Right ventricle myocardium superior (tissue), 1 donor: ENCODE results near the gene HOTAIR. TPM values are rescaled to one million over a fixed set of nuclear protein-coding genes. Genes with fewer than 3 reads are reported as not detected.
A peak's percentile ranks its signal among the peaks of the same experiment; 100 is the strongest.

Source experiments
- ATAC-seq: fragments of 200-7000 bp; cut with Tn5 transposase; one replicate; pipeline ENCODE4 v1.9.1; 2020; ENCODE audit warnings: mild to moderate bottlenecking; ENCODE audit not compliant: poor library complexity
- DNase-seq: peaks from one replicate; pipeline ENCODE4 v3.0.0-alpha.2; 2020
- intact Hi-C: fragments of 100-400 bp; cut with DNase I; formaldehyde crosslinking; loops from one replicate; pipeline ENCODE4 v1.11.2; 2022
- total RNA-seq: library from RNA; stranded (reverse); fragmentation: NEBNext Ultra II Directional; extraction: Animal tissue kit (Norgen Biotek cat#: 25700); gene quantifications from one replicate; pipeline ENCODE4 v1.2.1, GENCODE V29; 2021
- donor health status: DM: no; HTN: yes; CAD: no; lungs with severe emphysema.

Gene HOTAIR
- total RNA-seq, 1 donor from 2014 or later, result not detected

DNA sequence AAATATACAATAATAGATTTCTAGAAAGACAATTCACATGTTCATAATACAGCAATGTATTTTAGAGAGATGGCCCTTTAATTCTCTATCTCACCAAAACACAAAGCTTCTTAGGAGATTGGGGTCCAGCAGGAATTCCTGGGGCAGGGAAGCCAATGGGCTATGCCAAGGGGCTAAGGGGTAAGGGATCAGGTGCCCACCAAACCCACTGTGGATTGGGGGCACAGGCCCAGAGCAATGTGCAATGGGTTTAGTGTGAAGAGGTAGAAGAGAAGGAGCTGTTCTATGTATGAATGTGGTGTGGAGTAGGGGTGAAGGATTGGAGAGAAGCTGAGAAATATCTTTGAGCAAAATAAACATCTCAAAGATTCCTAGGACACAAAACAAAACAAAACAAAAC lies 33.6 kb downstream of the HOTAIR start:
- intact Hi-C loops, result no loop called here
- ATAC-seq (no peak), DNase-seq (no peak)

GRCh38 chr12:53940443-53941014 lies 34.2 kb downstream of the HOTAIR start:
- intact Hi-C loops, result no loop called here
- no peak for DNase-seq
- no peak for ATAC-seq

DNA sequence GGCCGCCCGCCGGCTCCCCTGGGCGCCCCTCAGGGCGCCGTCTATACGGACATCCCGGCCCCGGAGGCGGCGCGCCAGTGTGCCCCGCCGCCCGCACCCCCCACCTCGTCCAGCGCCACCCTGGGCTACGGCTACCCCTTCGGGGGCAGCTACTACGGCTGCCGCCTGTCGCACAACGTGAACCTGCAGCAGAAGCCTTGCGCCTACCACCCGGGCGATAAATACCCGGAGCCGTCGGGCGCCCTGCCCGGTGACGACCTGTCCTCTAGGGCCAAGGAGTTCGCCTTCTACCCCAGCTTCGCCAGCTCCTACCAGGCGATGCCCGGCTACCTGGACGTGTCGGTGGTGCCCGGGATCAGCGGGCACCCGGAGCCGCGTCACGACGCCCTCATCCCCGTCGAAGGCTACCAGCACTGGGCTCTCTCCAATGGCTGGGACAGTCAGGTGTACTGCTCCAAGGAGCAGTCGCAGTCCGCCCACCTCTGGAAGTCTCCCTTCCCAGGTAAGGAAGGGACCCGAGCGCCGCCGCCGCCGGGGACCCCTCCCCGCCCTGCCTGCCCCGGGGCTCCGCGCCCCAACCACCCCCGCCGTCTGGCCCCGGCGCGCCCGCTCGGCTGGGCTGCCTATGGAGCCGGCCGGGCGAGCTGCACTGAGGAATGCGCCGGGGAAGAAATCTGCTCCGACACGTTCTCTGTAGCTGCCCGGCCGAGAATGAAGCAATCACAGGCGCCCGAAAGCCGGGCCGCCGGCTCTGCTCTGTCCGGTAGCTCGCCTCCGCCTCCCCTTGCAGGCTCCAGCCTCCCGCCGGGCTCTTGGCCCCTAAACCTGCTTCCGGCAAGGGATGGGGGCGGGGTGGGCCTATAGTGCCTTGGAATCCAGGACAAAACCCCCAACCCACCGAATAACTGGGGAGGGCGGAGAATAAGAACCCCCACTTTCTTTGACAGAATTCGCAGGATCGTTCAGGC lies 35.3 kb downstream of the HOTAIR start:
- DNase-seq (no peak), ATAC-seq (no peak)
- intact Hi-C loops, result no loop called here

DNA sequence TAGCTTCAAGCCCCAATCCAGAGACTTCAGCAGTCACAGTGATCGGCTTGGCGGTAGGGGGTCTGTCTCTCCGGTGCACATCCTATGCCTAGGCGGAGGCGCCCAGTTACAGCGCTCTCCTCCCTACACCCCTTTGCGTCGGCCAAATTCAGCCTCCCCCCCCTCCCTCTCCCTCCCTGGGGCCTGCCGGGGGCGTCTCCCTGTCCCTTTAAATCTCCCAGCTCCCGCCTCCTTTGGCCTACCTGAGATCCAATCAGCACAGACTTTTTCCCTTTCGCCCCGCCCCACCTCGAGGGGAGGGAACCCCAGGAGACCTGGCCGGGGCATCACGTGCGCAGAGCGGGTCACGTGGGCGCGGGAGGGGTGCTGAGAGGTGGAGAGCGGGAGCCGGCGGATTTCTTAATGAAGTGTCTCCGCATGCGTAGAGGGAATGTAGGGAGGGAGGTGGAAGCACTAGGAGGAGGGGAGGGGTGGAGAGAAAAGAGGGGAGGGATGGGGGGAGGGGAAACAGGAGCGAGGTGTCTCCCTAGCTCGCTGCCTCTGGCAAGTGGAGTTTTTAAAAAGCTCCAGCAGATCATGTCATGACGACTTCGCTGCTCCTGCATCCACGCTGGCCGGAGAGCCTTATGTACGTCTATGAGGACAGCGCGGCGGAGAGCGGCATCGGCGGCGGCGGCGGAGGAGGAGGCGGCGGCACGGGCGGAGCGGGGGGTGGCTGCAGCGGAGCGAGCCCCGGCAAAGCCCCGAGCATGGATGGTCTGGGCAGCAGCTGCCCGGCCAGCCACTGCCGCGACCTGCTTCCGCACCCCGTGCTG lies 36.2 kb downstream of the HOTAIR start, which contains the start of gene HOXC13:
HOXC13 (plus strand) TSS at position 506 of the 815 bp plus-strand sequence; CDS start at position 582, 76 bp downstream.
- no peak for DNase-seq
- intact Hi-C loops, result no loop called here
- peak; percentile 15 for ATAC-seq

DNA sequence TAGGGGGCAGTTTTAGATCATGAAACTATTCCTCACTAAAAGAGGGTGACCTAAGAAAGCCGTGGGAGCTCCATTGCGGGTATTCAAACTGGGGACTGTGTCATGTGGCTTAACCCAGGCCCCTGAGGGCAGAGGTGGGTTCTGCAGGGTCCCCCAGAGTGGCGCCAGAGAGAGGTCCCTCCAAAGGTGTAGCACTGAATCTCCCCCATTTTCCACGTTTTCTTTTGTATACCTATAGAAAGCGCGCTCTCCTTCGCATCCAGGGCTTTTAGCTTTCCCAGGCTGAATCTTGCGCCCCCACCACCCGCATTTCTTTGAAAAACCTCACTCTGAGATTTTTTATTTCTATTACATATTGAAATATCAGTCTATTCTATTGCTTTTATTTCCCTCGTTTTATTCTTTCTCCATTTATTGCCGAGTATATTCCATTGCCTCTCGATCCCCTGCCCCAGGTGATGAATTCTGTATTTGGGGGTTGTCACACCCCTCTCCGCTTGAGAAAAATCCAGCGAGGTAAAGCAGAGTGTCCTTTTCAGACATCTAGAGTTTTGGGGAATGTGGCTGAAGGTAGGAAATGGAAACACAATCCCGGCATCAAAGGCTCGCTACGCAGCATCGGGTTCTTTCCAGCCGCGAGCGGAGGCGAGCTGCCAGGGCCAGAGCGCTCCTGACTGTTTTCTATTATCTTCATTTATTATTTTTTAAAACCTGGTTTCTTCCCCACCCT lies 37.0 kb downstream of the HOTAIR start:
- intact Hi-C loops, result no loop called here
- ATAC-seq (no peak), DNase-seq (no peak)

- ATAC-seq (no peak), DNase-seq (no peak)
- intact Hi-C loops, result no loop called here
Observed at GRCh38 chr12:53937099-53937498, 37.7 kb downstream of the HOTAIR start.

GRCh38 chr12:53935383-53936341 lies 39.1 kb downstream of the HOTAIR start:
- no peak for ATAC-seq
- intact Hi-C loops, result no loop called here

DNA sequence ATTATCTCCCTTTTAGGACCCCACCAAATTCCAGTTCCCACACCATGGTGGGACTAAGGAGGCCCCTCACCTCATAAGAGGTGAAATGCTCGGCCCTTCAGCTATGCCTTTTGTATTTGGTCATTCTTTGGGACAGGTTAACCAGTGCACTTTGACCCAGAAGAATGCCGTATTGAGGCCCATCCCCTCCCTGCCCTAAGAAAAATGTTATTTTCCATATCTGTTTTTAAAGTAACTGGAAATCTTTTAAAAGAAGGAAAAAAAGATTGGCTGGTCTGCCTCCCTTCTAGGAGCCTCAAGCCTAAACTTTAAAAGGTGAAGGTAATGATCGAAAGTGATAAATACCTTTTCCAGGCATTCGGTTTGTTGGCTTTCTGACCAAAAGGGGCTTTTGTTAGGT lies 41.8 kb downstream of the HOTAIR start:
- no peak for ATAC-seq
- intact Hi-C loops, result no loop called here
- DNase-seq, result no peak

More at GRCh38 chr12:53935383-53936341, 39.1 kb downstream of the HOTAIR start:
- no peak for DNase-seq

- ATAC-seq, result no peak
- no peak for DNase-seq
- intact Hi-C loops, result no loop called here
Observed at GRCh38 chr12:53931844-53932581, 42.7 kb downstream of the HOTAIR start.

- DNase-seq, result no peak
- intact Hi-C loops, result no loop called here
- ATAC-seq, result no peak
Observed at GRCh38 chr12:53930591-53931255, 44.0 kb downstream of the HOTAIR start.

- ATAC-seq (no peak), DNase-seq (no peak)
- intact Hi-C loops, result no loop called here
Observed at GRCh38 chr12:53929527-53929926, 45.2 kb downstream of the HOTAIR start.

DNA sequence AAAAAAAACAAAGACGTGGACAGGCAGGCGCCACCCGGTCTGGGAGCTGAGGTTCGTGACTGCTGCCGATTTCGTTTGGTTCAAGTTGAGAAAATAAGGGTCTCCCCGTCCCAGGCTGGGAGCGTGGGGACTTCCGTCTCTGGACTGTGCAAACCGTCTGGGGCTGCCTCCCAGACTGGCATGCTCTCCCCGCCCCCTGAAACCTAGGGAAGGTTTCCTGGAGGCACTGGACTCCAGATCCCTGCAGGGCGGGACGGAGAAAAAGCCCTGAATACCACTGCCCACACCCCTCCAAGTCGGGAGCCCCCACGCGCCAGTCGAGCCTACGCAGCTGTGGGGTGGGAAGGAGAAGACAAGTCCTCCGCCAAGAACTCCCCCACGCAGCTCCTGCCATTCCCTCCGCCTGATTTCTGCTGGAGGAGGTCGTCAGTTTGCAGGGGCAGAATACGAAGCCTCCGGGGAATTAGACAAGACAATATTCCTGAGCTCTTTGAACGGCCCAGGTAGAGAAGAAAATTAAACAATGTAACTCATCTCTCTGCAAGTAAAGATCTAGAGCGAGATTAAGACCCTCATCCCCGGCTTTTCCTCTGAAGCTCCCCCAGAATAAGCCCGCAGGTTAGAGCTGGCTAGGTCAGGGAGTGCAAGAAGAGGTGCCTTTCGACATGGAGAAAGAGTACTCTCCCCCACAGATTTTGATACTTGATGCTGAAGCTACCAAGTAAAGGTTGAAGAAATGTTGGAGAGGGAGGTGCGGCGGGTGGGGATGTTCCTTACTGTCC lies 46.5 kb downstream of the HOTAIR start:
- ATAC-seq (no peak), DNase-seq (no peak)
- intact Hi-C loops, result no loop called here

GRCh38 chr12:53927220-53928029 lies 47.3 kb downstream of the HOTAIR start:
- intact Hi-C loops, result no loop called here
- DNase-seq (no peak), ATAC-seq (no peak)

- ATAC-seq (no peak), DNase-seq (no peak)
- intact Hi-C loops, result no loop called here
Observed at GRCh38 chr12:53924521-53925405, 50.0 kb downstream of the HOTAIR start.
